Stimulated activated CD4-positive, alpha-beta T cell treated with anti-CD3 and anti-CD28 coated beads, Interleukin-4, amount 100 ng/mL, for 1 hour (primary cell): ENCODE measurements around the gene FOXN3.

ENCODE experiments used
- DNase-seq: peaks from one replicate; pipeline ENCODE4 v3.0.0-alpha.2; 2020

The FOXN3 gene, protein sequence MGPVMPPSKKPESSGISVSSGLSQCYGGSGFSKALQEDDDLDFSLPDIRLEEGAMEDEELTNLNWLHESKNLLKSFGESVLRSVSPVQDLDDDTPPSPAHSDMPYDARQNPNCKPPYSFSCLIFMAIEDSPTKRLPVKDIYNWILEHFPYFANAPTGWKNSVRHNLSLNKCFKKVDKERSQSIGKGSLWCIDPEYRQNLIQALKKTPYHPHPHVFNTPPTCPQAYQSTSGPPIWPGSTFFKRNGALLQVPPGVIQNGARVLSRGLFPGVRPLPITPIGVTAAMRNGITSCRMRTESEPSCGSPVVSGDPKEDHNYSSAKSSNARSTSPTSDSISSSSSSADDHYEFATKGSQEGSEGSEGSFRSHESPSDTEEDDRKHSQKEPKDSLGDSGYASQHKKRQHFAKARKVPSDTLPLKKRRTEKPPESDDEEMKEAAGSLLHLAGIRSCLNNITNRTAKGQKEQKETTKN

DNA sequence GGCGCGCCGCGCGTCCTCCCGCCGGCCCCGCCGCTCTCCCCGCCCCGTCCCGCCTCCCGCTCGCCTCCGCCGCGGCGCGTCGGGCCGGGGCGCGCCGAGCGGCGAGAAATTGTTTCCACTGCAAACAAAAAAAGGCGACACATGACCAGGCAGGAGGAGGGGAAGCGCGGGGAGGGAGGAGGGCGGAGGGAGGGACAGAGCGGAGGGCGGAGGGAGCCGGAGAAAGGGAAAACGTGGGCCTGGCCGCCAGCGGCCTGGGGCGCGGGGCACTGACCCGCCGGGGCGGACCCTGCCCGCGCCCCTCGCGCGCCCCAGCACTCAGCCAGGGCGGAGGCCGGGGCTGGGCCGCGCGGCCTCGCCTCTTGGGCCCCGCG, at the start of gene FOXN3:
FOXN3 (minus strand) TSS at position 143 of the 374 bp plus-strand sequence. CDS start 4,757 bp downstream, outside the sequence.
- peak; percentile 85 for DNase-seq

DNA sequence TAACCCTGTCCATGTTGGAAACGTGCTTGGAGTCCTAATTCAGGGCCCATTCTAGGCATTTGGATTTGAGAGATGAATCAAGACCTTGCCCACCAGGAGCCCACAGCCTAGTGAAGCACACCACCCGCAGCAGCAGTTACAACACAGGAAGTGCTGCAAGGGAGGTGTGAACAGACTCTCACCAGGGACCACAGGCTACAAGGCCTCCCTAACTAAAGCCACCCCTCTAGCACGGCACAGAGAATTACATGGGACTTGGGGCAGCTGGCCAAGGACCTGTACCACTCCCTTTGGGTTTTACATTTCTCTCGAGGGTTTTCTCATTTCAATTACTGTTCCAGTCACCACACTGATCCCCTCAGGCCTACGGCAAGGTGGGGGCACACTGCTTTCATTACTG, 49.5 kb upstream of the FOXN3 start:
- no peak for DNase-seq

DNA sequence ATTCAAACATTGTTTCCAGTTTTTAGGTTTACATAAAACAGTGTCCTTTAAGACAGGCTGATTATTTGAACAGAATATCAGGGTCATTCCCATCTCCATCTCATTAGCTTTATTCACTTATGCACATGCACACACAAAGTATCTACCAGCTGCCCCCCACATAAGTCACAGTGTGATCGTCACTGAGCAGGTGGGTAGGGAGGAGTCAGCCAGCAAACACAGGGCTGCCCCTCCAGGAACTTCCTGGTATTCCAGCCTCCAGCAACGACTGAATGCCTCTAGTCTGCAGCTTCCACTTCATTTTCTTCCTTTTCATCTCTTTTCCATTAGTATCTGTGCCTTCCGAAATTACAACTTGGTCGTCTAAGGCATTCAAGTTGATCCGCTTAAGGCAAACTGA, 48.8 kb upstream of the FOXN3 start:
- no peak for DNase-seq

DNA sequence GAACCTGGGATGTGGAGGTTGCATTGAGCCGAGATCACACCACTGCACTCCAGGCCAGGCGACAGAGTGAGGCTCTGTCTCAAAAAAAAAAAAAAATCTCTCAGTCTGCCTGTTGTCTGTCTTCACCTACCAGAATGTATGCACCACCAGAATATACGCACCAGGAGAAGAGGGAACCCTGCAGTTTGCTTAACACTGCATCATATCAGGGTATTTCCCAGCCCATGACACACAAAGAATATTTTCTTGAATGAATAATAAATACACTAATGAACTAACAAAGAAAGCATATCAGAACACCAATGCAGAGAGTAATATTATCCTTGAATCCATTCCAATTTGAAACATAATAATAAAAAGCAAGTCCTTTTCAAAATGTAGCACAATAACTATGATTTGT, 44.2 kb upstream of the FOXN3 start:
- no peak for DNase-seq

DNA sequence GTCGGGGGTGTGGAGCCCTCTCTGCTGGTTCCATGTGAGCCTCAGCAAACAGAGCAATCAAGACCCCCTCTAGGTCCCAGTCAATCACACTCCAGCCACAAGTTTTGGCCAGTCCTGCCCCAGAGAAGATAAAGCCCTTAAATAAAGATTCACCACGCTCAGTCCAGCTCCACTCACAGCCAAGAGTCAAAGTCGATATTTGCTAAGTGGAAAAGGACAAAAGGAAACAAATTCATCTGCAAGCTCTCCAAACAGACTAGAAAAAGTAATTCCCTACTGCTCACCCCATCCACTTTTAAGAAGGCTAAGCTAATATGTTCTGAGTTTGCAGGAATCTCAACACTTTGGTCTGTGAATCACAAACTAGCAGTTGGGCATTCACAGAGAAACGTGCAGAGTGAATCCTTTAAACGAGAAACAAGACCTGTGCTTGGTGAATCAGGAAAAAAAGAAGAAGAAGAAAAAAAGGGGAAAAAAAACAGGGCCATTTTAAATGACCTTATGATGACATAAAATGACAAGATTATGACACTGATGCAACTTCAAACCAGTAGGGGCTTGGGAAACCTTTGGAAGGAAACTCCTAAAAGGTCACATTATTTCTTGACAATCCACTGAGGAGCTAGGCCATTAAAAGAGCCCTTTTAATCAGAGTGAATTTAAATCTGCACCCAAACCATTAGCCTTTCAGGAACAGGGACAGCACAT, 41.8 kb upstream of the FOXN3 start:
- DNase-seq = no peak

DNA sequence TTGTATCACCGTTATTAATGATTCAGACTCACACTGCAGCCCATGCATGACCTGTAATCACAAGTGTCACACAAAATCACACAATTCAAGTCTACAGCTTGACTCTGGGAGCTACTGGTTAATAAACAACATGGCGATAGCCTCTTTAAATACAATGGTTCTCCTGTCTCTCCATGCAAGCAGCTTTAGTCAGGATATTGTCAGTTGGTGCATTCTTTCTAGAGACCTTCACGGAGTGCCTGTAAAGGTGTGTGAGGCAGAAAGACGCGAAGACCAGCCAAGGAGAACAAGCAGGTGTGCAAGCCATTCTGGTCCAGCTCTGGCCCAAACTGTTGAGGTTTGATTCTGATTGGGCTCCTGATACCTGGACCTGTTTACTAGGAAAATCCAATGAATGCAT, 40.0 kb upstream of the FOXN3 start:
- no peak for DNase-seq

DNA sequence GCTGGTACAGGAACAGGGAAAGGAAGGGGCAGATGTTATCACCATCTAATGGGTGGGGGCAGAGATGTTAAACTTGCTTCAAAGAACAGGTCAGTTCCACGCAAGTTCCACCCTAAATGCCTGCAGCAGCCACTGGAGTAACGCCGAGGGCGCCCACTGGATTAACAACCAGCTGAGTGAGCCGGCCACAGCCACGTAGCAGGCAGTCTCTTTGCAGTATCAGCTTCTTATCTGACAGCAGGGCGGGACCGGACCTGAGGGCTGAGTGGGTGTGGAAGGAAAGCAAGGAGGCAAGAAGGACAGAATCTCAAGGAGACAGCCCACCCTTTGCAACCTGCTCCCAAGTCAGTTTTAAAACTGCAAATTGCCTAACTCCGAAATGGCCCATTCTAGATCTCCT, 38.4 kb upstream of the FOXN3 start:
- DNase-seq = no peak

DNA sequence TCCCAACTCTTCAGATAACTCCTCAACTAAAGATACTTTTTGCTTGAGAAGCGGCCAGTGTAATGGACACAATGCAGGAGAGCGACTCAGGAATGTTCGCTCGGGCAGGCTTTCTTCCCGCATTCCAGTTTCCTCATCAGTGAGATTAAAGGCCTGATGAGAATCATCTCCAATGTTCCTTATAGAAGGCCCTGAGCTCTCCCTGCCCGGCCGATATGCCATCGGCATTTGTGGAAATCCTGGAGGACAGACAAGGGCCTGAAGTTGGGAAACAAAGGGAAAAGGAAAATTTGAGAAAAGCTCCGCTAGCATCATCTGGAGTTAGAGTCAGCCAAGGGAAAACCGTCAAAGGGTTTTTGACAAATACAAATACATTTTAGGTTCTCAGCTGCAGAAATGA, 38.0 kb upstream of the FOXN3 start:
- DNase-seq = no peak

DNA sequence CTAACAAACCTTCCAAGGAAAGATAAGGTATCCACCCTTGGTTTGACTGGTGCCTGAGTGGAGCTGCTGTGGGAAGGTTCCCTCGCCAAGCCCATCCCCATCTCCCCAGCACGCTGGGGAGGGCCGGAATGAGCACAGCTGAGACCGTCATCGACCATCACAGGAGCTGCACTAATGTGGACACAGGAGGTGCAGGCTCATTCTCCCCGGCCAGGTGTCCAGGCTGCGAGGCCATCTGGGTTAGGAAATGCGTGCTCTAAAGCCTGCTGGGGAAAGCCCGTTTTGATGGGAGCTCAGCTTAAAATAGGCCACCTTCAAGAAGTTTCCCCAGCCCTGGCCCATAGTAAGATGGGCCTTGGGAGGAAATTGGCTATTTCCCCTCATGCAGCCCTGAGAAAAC, 35.2 kb upstream of the FOXN3 start:
- DNase-seq = no peak

DNA sequence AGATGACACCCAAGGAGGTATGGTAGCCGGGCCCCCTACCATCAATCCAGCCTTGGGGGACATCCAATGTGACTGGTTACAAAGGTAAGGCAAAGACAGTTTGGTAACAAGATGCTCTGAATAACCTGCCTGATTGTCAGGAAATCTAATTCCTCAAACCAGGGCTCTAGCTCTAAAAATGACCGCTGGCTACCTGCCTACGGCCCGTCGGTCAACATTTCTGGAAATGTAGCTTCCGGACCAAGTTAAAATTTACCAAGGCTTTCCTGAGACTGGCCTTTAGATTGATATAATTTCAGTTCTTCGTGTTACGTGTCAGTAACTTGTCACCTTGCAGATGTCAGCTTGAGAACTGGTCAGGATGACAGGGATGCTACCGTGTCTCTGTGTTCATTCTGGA, 34.2 kb upstream of the FOXN3 start:
- no peak for DNase-seq

DNA sequence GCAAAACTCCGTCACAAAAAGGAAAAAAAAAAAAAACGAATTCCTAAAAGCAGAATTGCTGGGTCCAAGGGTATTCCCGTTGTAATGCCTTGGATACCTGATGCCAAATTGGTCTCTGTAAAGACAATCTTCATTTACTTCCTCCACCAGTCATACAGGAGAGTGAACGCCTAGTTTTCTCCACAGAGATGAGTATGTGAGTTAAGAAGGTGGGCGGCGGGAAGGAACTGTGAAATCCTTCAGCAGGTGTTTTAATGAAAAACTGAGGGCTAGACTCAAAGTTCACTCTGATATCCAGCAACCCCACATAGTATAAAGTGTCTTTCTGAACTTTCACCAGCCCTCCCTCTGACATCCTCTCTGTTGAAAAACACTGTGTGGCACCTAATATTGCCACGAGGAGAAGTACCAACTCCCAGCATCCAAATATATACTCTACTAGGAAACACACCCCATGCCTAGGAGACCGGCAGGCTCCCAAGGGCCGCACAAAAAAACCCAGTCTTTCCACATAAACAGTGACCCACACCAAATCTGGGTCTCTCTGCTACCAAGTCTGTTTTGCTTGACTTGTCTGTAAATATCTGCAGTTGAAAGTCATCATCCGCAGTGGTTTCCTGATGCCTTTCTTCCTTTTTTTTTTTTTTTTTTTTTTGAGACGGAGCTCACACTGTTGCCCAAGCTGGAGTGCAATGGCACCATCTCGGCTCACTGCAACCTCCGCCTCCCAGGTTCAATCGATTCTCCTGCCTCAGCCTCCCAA, 30.3 kb upstream of the FOXN3 start:
- no peak for DNase-seq

DNA sequence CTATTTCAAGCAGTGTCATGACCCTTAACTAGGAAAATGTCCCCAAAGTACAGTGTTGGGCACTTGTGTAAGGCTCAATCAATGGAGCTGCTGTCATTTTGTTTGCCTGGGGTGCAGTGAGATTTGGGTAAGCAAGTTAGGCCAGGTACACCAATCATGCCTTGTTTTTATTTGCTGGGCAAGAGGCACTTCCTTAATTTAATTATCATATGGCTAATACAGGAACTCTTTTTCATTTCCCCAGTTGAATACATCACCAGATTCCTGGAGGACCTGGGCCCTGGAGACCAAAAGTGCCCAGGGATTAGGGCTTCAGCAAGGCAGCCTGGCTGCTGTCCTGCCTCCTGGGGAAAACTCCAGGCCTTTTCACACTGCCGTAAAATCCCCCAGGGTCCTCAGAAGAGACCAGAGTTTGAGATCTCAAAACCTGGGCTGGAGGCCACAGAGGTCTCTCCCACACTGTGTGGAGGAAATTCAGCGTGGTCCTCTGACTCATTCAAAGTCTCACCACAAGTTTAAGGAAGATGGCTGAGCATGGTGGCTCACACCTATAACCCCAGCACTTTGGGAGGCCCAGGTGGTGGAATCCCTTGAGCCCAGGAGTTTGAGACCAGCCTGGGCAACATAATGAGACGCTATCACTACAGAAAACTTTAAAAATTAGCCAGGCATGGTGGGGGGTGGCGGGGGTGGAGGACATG, 28.4 kb upstream of the FOXN3 start:
- peak; percentile 33 for DNase-seq

DNA sequence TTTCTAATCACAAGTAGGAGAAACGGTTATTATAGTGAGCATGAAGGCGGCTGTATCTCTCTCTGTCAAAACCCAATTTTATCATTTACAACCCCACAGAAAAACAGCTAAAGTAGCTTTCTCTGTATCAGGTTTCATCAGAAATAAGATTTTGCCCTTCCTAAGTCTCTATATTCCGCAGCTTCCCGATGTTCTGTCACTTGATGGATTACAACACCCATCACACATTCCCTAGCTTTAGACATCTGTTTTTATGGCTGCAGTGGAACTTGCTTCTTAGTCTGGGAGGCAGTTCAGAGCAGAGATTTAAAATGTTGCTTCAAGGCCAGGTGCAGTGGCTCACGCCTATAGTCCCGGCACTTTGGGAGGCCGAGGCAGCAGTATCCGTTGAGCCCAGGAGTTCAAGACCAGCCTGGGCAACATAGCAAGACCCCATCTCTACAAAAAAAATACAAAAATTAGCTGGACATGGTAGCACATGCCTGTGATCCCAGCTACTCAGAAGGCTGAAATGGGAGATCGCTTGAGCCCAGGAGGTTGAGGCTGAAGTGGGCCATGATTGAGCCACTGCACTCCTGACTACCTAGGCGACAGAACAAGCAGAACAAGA, 27.6 kb upstream of the FOXN3 start:
- no peak for DNase-seq

DNA sequence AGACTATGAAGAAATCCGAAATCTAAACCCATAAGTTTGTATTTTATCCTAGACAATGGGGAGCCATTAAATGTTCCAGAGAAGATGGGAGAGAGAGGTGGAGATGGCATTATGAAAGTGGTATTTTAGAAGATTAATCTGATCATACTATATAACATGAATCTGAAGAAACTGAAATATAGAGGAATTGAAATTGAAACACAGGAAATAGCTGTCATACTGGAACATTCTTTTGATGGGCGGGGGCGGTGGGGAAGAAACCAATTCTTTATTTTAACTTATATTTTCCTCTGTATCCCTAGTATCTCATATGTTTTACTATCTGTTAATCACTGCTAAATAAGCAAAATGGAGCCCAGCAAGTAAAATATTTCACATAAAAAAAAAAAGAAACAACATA, 27.0 kb upstream of the FOXN3 start:
- peak; percentile 48 for DNase-seq

DNA sequence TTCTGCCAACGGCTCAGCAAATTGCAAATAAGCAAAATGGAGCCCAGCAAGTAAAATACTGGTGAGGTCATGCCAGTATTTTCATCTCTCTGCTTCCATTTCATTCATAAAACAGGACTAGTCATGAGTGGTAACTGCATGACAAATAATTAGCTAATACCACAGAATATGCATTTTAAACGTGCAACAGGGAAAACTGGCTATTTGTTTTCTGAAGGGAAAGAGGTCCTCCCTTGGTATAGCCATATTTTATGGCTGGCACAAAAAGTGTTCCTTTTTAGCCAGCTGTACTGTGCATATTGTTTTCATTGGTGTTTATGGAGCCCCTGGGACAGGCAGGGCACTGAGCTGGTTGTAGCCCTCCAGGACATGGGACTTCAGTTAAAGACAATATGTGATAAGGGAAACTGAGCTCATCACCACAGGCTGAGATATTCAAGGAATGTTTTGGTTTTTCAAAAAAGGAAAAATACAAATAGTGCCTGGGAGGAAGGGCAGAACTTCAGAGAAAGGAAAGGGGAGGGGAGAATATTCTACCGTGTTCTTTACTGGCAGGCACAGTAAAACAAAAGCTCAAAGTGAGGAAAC, 26.1 kb upstream of the FOXN3 start:
- no peak for DNase-seq

DNA sequence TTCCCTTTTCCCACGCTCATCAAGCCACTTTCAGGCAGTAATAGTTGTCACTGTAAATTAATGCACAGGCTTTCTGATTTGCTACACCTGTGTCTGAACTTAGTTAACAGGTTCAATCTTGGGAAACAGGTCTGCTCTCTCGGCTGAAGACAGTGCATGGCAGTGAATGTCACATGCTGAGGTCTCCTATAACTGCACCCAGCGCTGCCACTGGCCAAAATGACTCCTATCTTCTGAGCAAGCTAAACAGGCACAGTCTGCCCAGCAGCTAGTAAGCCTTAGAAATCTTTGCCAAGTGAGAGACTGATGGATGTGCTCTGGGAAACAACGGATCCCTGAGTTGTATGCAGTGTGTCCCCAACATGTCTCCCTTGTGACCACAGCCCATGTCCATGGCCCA, 25.2 kb upstream of the FOXN3 start:
- DNase-seq = no peak

DNA sequence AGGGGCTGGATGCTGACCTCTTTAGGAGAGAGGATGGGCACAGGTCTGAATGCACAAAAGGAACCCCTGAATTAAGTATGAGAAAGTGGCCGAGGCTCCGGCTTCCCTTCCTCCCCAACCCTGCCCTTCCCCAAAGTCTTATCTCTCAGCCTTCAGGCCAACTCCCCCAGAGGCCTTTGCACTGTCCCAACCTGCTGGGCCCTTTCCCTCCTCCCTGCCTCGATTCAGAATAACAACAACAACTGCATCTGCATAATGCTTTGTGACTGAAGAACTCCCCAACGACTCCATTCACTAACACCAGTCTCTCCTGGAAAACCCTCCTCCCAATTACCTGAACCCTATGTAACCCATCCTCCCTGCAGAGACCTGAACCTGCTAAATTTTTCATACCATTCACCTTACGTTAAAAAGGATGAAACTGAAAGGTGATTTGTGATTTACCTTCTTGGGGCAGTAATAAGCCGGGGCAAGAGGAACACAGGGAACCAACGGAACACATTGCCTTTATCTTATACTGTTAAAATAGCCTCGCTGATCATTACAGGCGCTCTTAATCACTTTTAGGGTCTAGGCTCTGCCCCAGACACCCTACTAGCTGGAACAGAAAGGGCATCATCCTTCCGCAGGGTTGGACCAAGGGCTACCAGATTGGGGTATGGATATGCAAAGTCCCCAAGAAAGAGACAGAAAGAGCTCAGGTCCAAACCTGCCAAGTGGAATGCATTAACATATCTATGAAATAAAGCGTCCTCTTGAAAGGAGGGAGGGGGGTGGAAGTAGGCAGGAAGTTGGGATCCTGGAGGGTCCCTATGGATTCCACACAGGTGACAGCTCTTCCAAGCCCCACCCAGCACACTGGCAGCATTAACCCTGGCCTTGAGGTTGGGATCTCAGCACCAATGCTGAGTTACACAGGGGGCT, 24.2 kb upstream of the FOXN3 start:
- no peak for DNase-seq

DNA sequence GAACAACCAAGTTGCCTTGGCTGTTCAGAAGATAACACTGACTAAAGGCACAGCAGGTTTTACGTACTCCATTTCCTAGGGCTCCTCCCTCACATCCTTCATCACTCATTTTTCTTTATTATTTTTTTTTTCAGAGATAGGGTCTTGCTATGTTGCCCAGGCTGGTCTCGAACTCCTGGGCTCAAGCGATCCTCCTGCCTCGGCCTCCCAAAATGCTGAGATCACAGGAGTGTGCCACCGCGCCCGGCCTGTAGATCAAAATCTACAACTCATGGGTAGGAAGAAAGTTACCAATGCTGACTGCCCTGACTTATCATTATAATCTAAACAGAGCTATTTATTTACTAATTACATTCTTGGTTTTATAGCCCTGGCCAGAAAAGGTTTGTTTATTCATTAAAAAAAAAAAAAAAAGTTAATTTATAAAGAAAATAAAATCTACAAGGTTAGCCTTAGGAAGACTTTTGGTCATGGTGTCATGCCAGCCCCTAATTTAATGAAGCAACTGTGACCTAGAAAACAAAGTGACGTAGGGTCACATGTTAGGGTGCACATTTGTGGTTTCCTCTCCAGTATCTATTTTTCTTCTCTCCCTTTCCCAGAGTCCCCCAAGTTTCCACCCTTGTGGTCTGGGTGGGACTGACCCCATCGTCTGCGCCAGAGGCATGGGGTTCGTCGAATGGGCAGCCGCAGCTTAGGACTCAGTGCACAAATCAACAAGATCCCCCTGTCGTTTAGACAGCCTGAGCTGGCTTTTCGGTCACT, 19.0 kb upstream of the FOXN3 start:
- no peak for DNase-seq

DNA sequence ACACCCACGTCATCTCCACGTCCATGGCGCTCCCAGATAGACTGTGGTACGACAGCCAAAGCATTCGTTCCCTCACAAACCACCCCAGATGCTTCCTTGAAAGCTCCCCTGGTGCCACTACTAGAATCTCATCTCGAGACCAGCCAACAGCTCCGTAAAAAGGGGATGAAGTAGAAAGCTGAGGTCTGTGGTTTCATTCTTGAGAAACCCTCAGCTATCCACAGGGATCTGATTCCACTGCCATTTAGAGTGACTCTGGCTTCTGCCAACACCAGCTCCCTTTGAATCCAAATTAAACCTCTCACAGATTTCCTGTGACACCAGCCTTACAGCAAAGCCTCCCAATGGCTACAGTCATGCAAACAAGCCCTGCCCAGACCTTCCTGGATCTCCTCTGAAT, 18.5 kb upstream of the FOXN3 start:
- DNase-seq = no peak

DNA sequence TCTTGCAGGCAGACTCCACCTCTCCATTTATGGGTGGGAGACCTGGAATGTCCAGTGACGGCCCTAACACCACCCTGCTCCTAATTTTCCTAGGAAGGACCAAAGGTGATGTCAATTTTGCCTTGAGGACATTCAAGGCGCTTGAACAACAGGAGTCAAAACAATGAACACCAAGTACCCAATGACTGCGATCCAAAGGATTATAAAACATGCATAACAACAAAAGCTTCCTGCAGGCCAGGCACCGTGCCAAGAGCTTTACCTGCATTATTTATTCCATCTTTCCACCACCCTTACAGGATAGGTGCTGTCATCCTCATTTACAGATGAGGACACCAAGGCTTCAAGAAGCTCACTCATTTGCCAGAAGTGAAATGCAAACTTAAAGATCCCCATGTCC, 15.2 kb upstream of the FOXN3 start:
- DNase-seq = no peak
